ENCODE measurements around the gene SLC11A1. TPM values are rescaled to one million over a fixed set of nuclear protein-coding genes. Genes with fewer than 3 reads are reported as not detected.

SLC11A1 gene
- total and polyA plus RNA-seq, 2 experiments from 2014 or later = 0.63 to 1.1 TPM

DNA sequence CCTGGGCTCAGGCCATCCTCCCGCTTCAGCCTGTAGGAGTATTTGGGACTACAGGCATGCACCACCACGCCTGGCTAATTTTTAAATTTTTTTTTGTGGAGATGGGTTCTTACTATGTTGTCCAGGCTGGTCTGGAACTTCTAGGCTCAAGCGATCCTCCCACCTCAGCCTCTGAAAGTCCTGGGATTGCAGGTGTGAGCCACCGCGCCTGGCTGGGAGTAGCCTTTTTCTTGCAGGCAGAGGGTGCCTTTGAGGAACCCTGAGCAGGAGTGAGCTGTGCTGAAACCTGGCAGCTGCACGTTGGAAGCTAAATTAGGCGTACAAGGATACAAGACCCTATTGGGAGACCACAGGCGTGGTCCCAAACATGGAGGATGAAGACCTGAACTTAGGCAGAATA, 25.6 kb downstream of the SLC11A1 start:
- peaks cover 11% of the 10 kb centered on the region for H3K4me1 ChIP-seq (ENCODE audit: low read depth)
- H3K27me3 ChIP-seq = no peaks in the 10 kb centered on the region
- H3K36me3 ChIP-seq = peaks cover 11% of the 10 kb centered on the region
- no peak overlapping the region for H3K4me3 ChIP-seq
- no peak overlapping the region for H3K27ac ChIP-seq
- no peaks in the 10 kb centered on the region for H3K9me3 ChIP-seq (ENCODE audit: low read depth)
- TF ChIP-seq CTCF (IDR thresholded peaks at IDR 0.05; ENCODE audit: low read depth, low read length) = no peak
- no peak for DNase-seq (ENCODE audit: low read depth in 1 of 2, low spot score in 1 of 2)

DNA sequence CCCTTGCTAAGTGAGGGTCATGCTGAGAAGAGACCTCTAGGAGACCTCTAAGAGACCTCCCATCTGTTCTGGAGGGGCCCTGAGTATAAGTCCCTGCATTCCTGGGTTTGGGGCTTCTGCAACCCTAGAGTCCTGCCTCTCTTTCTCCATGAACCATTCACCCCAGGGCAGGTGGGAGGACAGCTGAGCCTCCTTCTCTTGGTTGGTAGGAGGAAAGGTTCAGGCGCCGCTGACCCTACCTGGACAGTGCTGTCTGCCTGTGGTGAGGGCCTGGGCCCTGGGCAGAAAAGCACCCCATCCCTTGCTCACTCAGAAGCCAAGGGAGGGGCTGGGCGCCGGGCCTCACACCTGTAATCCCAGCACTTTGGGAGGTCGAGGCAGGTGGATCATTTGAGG, 36.2 kb downstream of the SLC11A1 start:
- Histone ChIP-seq H3K36me3 (no peaks in the 10 kb centered on the region), H3K27ac (no peak overlapping the region), H3K4me1 (ENCODE audit: low read depth) (peaks cover 12% of the 10 kb centered on the region), H3K27me3 (no peaks in the 10 kb centered on the region), H3K4me3 (no peak overlapping the region), H3K9me3 (ENCODE audit: low read depth) (no peaks in the 10 kb centered on the region)
- no peak for TF ChIP-seq CTCF (IDR thresholded peaks at IDR 0.05; ENCODE audit: low read depth, low read length)
- no peak for DNase-seq (ENCODE audit: low read depth in 1 of 2, low spot score in 1 of 2)

DNA sequence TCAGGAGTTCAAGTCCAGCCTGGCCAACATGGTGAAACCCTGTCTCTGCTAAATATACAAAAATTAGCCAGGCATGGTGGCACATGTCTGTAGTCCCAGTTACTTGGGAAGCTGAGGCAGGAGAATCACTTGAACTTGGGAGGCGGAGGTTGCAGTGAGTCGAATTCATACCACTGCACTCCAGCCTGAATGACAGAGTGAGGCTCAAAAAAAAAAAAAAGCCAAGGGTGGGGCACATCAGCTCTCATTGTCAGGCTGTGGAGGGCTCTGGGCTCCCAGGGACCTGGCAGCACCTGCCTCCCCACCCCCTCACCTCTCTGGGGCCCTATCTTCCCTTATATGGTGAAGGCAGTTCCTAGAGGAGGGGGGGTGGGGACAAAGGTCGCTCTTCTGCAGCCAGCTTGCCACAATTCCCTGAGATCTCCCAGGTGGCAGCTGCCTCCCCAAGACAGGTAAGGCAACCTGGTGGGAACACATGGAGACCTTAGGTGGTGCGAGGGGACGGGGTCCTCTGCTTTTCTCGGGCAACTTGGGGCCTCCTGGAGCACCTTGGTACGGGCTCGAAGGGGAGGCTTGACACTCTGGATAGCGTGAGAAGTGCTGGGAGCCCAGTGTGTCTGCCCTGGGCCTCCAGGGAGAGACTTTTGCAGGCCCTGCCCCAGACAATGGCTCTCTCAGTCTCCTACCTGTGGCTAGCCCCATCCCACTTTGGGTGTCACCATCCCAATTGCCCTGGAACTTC, 36.8 kb downstream of the SLC11A1 start, which contains the start of gene VIL1:
VIL1 (plus strand) TSS at position 407 of the 742 bp plus-strand sequence. CDS start 4,656 bp downstream, outside the sequence.
- no peak for TF ChIP-seq CTCF (IDR thresholded peaks at IDR 0.05; ENCODE audit: low read depth, low read length)
- no peak for DNase-seq (ENCODE audit: low read depth in 1 of 2, low spot score in 1 of 2)
- Histone ChIP-seq H3K27me3 (no peaks in the 10 kb centered on the region), H3K4me3 (no peak within 1 kb of the TSS), H3K27ac (no peak within 1 kb of the TSS), H3K36me3 (no peaks in the 10 kb centered on the region), H3K9me3 (ENCODE audit: low read depth) (no peaks in the 10 kb centered on the region), H3K4me1 (ENCODE audit: low read depth) (peaks cover 12% of the 10 kb centered on the region)

GRCh38 chr2:218419630-218420216, 37.6 kb downstream of the SLC11A1 start:
- H3K36me3 ChIP-seq = no peaks in the 10 kb centered on the region
- H3K27me3 ChIP-seq = no peaks in the 10 kb centered on the region
- H3K4me3 ChIP-seq = no peak overlapping the region
- no peak for TF ChIP-seq CTCF (IDR thresholded peaks at IDR 0.05; ENCODE audit: low read depth, low read length)
- H3K4me1 ChIP-seq (ENCODE audit: low read depth) = peaks cover 12% of the 10 kb centered on the region
- no peaks in the 10 kb centered on the region for H3K9me3 ChIP-seq (ENCODE audit: low read depth)
- peak in 1 of 2 donors; percentile 56 for DNase-seq (ENCODE audit: low read depth in 1 of 2, low spot score in 1 of 2)
- H3K27ac ChIP-seq = no peak overlapping the region

DNA sequence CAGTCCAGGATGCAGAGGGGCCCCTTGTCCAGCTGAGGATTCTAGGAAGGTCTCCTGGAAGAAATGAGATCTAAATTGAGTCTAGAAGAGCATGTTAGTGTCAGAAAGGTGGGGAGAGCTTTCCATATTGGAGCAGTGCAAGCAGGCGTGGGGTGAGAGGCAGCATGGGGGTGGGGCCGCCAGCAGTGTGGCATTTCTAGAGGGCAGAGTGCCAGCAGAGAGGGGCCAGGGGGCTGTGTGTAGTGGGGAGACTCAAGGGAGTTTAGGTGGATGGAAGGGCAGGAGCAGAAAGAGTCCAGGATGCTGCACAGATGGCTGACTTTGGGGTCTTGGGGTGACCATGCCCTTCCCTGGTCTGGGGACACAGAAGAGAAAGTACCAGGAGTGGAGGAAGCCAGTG, 39.0 kb downstream of the SLC11A1 start:
- H3K36me3 ChIP-seq = no peaks in the 10 kb centered on the region
- DNase-seq (ENCODE audit: low read depth in 1 of 2, low spot score in 1 of 2) = no peak
- no peaks in the 10 kb centered on the region for H3K9me3 ChIP-seq (ENCODE audit: low read depth)
- peaks cover 12% of the 10 kb centered on the region for H3K4me1 ChIP-seq (ENCODE audit: low read depth)
- TF ChIP-seq CTCF (IDR thresholded peaks at IDR 0.05; ENCODE audit: low read depth, low read length) = no peak
- H3K27me3 ChIP-seq = no peaks in the 10 kb centered on the region
- no peak overlapping the region for H3K27ac ChIP-seq
- no peak overlapping the region for H3K4me3 ChIP-seq
